HEK293 (cell line): ENCODE data around the gene B3GLCT.

Experiments
- BCL11B ChIP-seq: fragments of 450-650 bp; formaldehyde crosslinking; IDR thresholded peaks from 2 replicates; pipeline ENCODE4 v1.5.1; 2016; ENCODE audit warnings: low read depth, missing biosample characterization, missing genetic modification characterization
- PRDM1 ChIP-seq: fragments of 450-650 bp; formaldehyde crosslinking; IDR thresholded peaks from 2 replicates; pipeline ENCODE4; 2016; ENCODE audit warnings: missing biosample characterization, missing genetic modification characterization
- TCF7L2 ChIP-seq: IDR thresholded peaks from 2 replicates; pipeline ENCODE4 v1.6.1; 2011; ENCODE audit warnings: low read depth, mild to moderate bottlenecking, inconsistent platforms, low read length, moderate library complexity, borderline replicate concordance
- ZBTB21 ChIP-seq: fragments of 450-650 bp; formaldehyde crosslinking; IDR thresholded peaks from 2 replicates; pipeline ENCODE4 v1.5.1; 2017; ENCODE audit warnings: missing biosample characterization, missing genetic modification characterization
- ZNF654 ChIP-seq: fragments of 450-650 bp; formaldehyde crosslinking; IDR thresholded peaks from 2 replicates; pipeline ENCODE4 v1.5.1; 2016; ENCODE audit warnings: low read depth, missing biosample characterization, missing genetic modification characterization
- TF ChIP-seq, protein P1 (sequence below): fragments of 450-650 bp; formaldehyde crosslinking; IDR thresholded peaks from 2 replicates; pipeline ENCODE4 v1.5.1; 2016; ENCODE audit warnings: missing biosample characterization, missing genetic modification characterization
- TF ChIP-seq, protein P2 (sequence below): fragments of 450-650 bp; formaldehyde crosslinking; IDR thresholded peaks from 2 replicates; pipeline ENCODE4 v1.5.1; 2016; ENCODE audit warnings: missing biosample characterization, missing genetic modification characterization
- TF ChIP-seq, protein P3 (sequence below): fragments of 450-650 bp; formaldehyde crosslinking; IDR thresholded peaks from 2 replicates; pipeline ENCODE4 v1.5.1; 2017; ENCODE audit warnings: missing biosample characterization, missing genetic modification characterization

DNA sequence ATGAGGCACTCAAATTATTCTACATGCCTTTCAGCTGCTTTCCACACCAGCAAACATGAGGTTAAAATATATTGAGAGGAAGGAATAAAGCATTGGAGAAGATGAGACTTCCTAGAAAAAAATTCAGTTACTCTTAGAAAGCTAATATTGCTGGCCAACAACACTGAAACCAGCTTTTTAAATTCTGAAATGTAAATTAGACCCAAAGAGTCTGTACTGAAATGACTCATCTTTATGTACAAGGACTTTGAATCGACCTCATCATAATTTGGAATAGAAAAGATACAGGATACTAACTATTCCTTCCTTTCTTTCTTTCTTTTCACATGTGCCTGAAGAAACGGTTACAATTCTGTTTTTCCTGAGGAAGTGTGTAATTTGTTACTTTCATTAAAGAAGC, 31.6 kb upstream of the B3GLCT start:
- TF ChIP-seq, protein P1, sequence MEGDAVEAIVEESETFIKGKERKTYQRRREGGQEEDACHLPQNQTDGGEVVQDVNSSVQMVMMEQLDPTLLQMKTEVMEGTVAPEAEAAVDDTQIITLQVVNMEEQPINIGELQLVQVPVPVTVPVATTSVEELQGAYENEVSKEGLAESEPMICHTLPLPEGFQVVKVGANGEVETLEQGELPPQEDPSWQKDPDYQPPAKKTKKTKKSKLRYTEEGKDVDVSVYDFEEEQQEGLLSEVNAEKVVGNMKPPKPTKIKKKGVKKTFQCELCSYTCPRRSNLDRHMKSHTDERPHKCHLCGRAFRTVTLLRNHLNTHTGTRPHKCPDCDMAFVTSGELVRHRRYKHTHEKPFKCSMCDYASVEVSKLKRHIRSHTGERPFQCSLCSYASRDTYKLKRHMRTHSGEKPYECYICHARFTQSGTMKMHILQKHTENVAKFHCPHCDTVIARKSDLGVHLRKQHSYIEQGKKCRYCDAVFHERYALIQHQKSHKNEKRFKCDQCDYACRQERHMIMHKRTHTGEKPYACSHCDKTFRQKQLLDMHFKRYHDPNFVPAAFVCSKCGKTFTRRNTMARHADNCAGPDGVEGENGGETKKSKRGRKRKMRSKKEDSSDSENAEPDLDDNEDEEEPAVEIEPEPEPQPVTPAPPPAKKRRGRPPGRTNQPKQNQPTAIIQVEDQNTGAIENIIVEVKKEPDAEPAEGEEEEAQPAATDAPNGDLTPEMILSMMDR (tag by site-specific recombination), result no peak
- TF ChIP-seq PRDM1 (tag by site-specific recombination), result no peak
- TF ChIP-seq BCL11B, result no peak
- TF ChIP-seq, protein P2, sequence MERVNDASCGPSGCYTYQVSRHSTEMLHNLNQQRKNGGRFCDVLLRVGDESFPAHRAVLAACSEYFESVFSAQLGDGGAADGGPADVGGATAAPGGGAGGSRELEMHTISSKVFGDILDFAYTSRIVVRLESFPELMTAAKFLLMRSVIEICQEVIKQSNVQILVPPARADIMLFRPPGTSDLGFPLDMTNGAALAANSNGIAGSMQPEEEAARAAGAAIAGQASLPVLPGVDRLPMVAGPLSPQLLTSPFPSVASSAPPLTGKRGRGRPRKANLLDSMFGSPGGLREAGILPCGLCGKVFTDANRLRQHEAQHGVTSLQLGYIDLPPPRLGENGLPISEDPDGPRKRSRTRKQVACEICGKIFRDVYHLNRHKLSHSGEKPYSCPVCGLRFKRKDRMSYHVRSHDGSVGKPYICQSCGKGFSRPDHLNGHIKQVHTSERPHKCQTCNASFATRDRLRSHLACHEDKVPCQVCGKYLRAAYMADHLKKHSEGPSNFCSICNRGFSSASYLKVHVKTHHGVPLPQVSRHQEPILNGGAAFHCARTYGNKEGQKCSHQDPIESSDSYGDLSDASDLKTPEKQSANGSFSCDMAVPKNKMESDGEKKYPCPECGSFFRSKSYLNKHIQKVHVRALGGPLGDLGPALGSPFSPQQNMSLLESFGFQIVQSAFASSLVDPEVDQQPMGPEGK (tag by site-specific recombination), result no peak
- no peak for TF ChIP-seq ZNF654 (tag by site-specific recombination)
- no peak for TF ChIP-seq ZBTB21 (tag by site-specific recombination)
- TF ChIP-seq TCF7L2, result no peak
- TF ChIP-seq, protein P3, sequence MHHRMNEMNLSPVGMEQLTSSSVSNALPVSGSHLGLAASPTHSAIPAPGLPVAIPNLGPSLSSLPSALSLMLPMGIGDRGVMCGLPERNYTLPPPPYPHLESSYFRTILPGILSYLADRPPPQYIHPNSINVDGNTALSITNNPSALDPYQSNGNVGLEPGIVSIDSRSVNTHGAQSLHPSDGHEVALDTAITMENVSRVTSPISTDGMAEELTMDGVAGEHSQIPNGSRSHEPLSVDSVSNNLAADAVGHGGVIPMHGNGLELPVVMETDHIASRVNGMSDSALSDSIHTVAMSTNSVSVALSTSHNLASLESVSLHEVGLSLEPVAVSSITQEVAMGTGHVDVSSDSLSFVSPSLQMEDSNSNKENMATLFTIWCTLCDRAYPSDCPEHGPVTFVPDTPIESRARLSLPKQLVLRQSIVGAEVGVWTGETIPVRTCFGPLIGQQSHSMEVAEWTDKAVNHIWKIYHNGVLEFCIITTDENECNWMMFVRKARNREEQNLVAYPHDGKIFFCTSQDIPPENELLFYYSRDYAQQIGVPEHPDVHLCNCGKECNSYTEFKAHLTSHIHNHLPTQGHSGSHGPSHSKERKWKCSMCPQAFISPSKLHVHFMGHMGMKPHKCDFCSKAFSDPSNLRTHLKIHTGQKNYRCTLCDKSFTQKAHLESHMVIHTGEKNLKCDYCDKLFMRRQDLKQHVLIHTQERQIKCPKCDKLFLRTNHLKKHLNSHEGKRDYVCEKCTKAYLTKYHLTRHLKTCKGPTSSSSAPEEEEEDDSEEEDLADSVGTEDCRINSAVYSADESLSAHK (tag by site-specific recombination), result no peak
